Activated naive CD8-positive, alpha-beta T cell treated with anti-CD3 and anti-CD28 coated beads, Interleukin-2, amount 50 U/mL, for 24 hours (primary cell): Measurements from ENCODE around the gene USH1C.

ENCODE experiments used
- ATAC-seq: fragments of 150-1000 bp; cut with Tn5 transposase; one replicate; pipeline ENCODE4 v1.10.0; 2021
- DNase-seq: peaks from one replicate; pipeline ENCODE4 v3.0.0; 2021
- H3K27ac Mint-ChIP-seq: one replicate; pipeline ENCODE4 v1.8.0; 2021; ENCODE audit warnings: mild to moderate bottlenecking, mixed read lengths
- H3K27me3 Mint-ChIP-seq: one replicate; pipeline ENCODE4 v1.8.0; 2021; ENCODE audit warnings: mixed read lengths
- H3K36me3 Mint-ChIP-seq: one replicate; pipeline ENCODE4 v1.8.0; 2021; ENCODE audit warnings: low read depth, mixed read lengths
- H3K4me1 Mint-ChIP-seq: one replicate; pipeline ENCODE4 v1.8.0; 2021; ENCODE audit warnings: mixed read lengths
- H3K4me3 Mint-ChIP-seq: one replicate; pipeline ENCODE4 v1.8.0; 2021; ENCODE audit warnings: mild to moderate bottlenecking, moderate library complexity, mixed read lengths
- H3K9me3 Mint-ChIP-seq: one replicate; pipeline ENCODE4 v1.8.0; 2021; ENCODE audit warnings: mixed read lengths

The USH1C gene

DNA sequence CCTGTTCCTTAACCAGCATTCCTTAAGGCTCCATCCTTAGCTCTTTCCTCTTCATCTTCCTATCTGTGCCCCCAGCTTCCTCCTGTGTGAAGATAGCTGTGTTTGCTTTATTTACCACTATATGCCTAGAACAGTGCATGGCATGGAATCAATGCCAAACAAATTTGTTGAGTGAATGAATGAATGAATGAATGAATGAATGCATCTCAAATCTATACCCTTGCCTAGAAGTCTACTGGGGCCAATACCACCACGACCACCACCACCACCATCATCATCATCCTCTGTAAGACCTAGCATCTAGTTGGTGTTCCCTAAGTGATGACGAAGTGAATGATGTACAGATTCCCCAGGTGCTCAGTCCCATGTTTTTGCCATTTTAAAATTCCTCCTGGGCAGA is 2.0 kb upstream of the USH1C start:
- Mint-ChIP-seq H3K4me3 (no peak overlapping the region), H3K36me3 (no peaks in the 10 kb centered on the region), H3K9me3 (no peaks in the 10 kb centered on the region), H3K27me3 (peaks cover 34% of the 10 kb centered on the region), H3K4me1 (peaks cover 7% of the 10 kb centered on the region), H3K27ac (no peak overlapping the region)
- ATAC-seq (no peak), DNase-seq (no peak)

DNA sequence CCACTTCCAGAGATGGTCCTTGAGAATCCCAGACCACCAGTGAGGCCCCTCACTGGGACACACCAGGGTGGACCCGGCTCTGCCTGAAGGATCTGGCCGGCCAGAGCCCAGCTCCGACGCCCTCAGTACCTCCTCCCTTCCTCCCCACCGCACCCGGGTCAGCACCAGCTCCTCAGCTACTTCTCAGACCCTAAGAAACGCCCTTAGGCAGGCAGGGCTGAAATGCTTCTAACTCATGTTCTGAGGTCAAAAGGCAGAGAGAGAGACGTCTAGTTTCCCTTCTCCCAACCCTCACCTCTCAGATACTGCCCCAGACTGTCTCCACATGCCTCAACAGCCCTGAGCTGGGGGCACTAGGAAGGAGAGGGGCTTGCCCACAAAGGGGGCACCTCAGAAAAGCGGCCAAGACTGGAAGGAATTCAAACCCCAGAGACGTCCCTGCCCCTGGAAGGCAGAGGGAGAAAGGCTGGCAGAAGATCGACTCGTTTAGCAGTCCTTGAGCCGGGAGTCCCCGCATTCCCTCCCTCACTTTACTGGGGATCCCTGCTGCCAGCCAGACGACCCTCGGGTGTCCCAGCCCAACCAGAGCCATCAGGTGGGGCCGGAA is 539 bp downstream of the USH1C start:
- peaks cover 33% of the 10 kb centered on the region for H3K27me3 Mint-ChIP-seq
- no peak overlapping the region for H3K4me3 Mint-ChIP-seq
- DNase-seq: no peak
- H3K27ac Mint-ChIP-seq: no peak overlapping the region
- peaks cover 2% of the 10 kb centered on the region for H3K4me1 Mint-ChIP-seq
- ATAC-seq: no peak
- no peaks in the 10 kb centered on the region for H3K36me3 Mint-ChIP-seq
- no peaks in the 10 kb centered on the region for H3K9me3 Mint-ChIP-seq

DNA sequence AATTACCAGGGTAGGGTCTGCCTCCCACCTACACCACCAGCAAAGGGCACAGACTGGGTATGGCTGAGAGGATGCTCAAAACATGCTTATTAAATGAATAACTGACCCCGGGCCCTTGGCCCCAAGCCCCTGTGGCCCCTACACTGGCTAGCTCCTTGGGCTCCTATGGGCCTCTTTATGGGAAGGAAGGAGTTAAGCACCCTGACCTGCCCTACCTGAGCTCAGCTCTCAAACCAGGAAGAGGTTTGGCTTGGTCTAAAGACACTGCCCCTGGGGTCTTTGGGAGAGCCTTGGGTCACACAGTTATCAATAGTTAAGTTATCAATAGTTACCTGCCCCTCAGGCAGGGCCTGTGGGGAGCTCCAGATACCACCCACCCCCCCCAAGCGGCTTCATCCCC is 1.2 kb downstream of the USH1C start:
- Mint-ChIP-seq H3K36me3 (no peaks in the 10 kb centered on the region), H3K4me3 (no peak overlapping the region), H3K9me3 (no peaks in the 10 kb centered on the region), H3K27ac (no peak overlapping the region), H3K4me1 (peaks cover 2% of the 10 kb centered on the region), H3K27me3 (peaks cover 31% of the 10 kb centered on the region)
- ATAC-seq (no peak), DNase-seq (no peak)

DNA sequence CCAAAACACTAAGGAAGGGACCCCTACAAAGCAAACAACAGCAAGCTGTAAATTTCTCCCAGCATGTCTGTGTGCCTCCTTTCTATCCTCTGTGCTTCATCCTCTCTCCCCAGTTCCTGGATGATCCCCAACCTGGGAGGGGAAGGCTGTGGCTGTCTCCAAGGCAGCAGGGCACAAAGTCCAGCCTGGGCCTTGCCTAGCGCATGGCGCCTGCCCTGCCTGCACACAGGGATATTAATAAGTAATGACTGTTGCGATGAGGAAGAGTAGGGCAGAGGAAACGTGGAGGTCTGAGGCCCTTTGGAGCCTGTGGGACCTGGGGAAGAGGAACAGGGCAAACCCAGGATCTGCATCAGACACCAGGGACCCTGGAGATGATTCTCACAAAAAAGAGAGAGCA is 2.0 kb downstream of the USH1C start:
- Mint-ChIP-seq H3K9me3 (no peaks in the 10 kb centered on the region), H3K4me1 (peaks cover 2% of the 10 kb centered on the region), H3K36me3 (no peaks in the 10 kb centered on the region), H3K27ac (no peak overlapping the region), H3K4me3 (no peak overlapping the region), H3K27me3 (peaks cover 26% of the 10 kb centered on the region)
- no peak for DNase-seq
- no peak for ATAC-seq

DNA sequence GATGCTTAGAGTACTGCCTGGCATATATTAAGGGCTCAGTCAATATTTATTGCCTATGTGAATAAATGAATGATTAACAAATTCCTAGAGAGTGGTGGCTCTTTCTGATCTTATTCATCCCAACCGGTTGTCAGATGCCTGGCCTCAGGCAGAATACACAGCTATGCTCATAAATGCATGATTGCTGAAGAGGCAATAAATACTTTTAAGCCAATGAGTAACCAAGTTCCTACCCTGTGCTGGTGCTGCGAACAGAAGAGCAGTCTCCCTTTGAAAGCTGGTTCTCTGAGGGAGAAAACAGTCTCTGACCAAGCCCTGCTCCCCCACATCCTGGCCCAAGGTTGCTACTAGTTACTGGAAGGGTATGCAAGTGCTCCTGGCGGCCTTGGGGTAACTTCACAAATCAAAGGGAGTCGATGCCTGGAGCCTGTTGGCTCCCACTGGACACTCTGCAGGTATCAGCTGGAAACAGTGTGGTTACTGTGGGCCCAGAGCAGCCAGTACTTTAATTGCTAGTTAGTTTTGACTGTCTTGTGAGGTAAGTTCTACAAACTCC is 2.8 kb downstream of the USH1C start:
- Mint-ChIP-seq H3K4me3 (no peak overlapping the region), H3K27ac (no peak overlapping the region), H3K4me1 (peaks cover 2% of the 10 kb centered on the region), H3K36me3 (no peaks in the 10 kb centered on the region), H3K9me3 (no peaks in the 10 kb centered on the region), H3K27me3 (peaks cover 18% of the 10 kb centered on the region)
- ATAC-seq (no peak), DNase-seq (no peak)

DNA sequence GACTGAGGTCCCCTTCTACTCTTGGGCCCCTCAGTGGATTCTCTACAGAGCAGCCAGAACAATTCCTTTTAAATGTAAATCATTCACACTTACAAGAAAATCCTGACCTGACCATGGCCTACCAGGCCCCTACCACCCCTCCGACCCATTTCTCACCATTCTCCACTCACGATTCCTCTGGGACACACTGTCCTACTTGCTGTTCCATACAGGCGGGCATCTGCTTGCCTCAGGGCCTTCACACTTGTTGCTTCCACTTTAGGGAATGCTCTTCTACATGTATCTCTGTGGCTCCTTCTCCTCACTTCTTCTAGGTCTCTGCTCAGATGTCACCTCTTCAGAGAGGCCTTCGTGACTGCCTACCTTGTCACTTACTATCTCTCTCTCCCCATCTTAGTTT is 3.4 kb downstream of the USH1C start:
- Mint-ChIP-seq H3K4me3 (no peak overlapping the region), H3K27ac (no peak overlapping the region), H3K36me3 (no peaks in the 10 kb centered on the region), H3K4me1 (peaks cover 2% of the 10 kb centered on the region), H3K27me3 (peaks cover 12% of the 10 kb centered on the region), H3K9me3 (no peaks in the 10 kb centered on the region)
- DNase-seq: no peak
- ATAC-seq: no peak

DNA sequence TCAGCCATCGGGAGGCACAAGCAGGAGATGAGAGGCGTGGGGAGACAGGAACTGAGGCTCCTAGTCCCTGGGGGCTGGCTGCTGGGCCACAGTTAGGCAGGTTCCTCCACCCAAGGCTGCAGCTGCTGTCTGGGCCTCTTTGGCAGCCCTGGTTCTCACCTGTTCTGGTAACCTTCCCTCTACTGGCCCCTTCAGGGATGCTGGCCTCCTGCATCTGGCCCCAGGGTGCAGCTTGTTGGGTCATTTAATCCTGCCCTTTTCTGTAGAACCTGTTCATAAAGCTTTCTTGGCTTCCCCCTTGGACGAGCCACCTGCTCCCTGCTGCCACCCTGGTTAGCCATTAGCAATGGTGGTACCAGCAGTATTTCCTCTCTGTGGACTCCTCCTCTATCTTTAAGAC is 5.5 kb downstream of the USH1C start:
- ATAC-seq (no peak), DNase-seq (no peak)
- Mint-ChIP-seq H3K9me3 (no peaks in the 10 kb centered on the region), H3K4me3 (no peak overlapping the region), H3K36me3 (no peaks in the 10 kb centered on the region), H3K4me1 (no peaks in the 10 kb centered on the region), H3K27me3 (peaks cover 5% of the 10 kb centered on the region), H3K27ac (no peak overlapping the region)

DNA sequence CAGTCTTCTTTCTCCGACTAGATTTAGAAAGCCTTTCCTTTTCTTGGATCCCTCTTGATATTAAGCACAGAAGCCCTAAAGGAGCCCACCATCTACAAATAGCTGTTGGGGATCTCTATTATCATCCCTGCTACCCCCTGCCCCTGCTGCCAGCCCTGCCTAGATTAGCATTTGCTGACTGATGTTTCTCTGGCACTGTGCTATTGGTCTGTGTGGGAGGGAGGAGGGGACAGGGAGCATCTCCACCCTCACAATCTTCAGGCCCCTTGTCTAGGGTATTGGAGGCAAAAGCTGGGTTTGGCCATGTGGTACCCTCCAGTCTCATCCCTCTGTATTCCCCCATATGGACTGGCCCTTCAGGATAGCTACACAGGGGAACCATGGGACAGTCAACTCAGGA is 6.2 kb downstream of the USH1C start:
- ATAC-seq (no peak), DNase-seq (no peak)
- H3K9me3 Mint-ChIP-seq: no peaks in the 10 kb centered on the region
- no peaks in the 10 kb centered on the region for H3K4me1 Mint-ChIP-seq
- peaks cover 3% of the 10 kb centered on the region for H3K27me3 Mint-ChIP-seq
- no peak overlapping the region for H3K4me3 Mint-ChIP-seq
- no peak overlapping the region for H3K27ac Mint-ChIP-seq
- no peaks in the 10 kb centered on the region for H3K36me3 Mint-ChIP-seq

DNA sequence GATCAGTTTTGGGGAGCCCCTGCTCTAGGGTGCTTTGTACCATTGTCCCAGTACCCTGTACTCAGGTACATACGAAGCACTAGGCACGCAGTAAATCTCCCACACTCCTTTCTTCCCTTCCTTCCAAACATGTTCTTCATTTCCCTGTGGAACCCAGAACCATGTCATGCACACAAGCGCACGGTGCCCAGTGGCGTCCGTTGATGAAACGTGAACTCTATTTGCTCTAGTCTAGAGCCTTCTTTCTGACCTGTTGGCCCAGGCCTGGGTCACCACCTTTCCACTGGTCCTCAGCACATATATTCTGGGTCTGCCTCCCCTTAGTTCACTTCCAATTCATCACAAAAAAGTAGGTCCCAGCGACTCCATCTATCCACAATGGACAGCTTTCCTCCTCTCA is 7.0 kb downstream of the USH1C start:
- no peaks in the 10 kb centered on the region for H3K9me3 Mint-ChIP-seq
- H3K27ac Mint-ChIP-seq: no peak overlapping the region
- ATAC-seq (no peak), DNase-seq (no peak)
- peaks cover 3% of the 10 kb centered on the region for H3K27me3 Mint-ChIP-seq
- H3K4me1 Mint-ChIP-seq: no peaks in the 10 kb centered on the region
- H3K36me3 Mint-ChIP-seq: no peaks in the 10 kb centered on the region
- no peak overlapping the region for H3K4me3 Mint-ChIP-seq

DNA sequence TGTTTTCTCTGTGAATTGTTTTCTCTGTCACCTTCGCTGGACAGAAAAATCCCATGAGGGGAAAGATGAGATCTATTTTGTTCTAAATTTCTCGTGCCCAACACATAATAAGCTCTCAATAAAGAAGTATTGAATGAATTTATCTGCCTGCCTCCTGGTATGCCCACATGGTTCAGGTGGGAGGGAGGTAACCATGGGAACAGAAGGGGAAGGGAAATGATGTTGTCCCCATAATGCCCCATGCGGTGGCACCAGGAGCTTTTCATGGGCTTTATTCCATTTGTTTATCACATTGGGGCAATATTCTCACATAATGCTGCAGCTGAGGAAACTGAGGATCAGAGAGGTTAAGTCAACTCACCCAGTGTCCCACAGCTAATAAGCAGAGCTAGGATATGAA is 8.7 kb downstream of the USH1C start:
- Mint-ChIP-seq H3K9me3 (no peaks in the 10 kb centered on the region), H3K27me3 (peaks cover 2% of the 10 kb centered on the region), H3K4me1 (no peaks in the 10 kb centered on the region), H3K4me3 (no peak overlapping the region), H3K27ac (no peak overlapping the region), H3K36me3 (no peaks in the 10 kb centered on the region)
- DNase-seq (no peak), ATAC-seq (no peak)

DNA sequence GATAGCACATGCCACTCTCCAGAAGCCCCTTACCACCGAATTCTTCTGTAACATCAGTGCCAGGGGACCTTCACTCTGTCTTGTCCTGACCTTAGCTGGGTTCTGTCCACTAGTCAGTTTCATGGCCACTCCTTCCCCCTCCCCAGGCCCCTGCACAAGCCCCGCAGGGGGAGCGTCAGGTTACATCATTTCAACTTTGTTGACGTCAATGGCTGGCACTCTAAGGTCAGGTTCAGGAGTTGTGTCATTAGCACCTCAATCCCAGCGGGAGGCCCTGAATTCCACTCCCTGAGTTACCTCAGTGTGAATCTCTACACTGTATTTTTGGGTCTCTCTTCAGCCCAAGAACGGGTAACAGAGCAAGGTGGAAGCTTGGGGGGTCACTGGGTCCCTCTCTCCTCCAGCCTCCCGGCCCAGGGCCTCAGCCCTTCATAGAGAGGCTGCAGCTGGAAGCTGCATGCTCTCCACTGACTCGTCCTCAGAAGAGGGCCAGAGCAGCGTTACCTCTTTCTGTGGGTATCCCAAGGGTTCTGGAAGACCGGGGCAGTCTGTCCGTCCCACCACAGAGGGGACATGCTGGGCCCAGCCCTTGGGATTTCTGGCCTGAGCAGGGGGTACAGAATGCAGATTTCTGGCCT is 10.3 kb downstream of the USH1C start:
- Mint-ChIP-seq H3K27ac (no peak overlapping the region), H3K4me1 (no peaks in the 10 kb centered on the region), H3K4me3 (no peak overlapping the region), H3K9me3 (no peaks in the 10 kb centered on the region), H3K27me3 (peaks cover 5% of the 10 kb centered on the region), H3K36me3 (no peaks in the 10 kb centered on the region)
- ATAC-seq (no peak), DNase-seq (no peak)

DNA sequence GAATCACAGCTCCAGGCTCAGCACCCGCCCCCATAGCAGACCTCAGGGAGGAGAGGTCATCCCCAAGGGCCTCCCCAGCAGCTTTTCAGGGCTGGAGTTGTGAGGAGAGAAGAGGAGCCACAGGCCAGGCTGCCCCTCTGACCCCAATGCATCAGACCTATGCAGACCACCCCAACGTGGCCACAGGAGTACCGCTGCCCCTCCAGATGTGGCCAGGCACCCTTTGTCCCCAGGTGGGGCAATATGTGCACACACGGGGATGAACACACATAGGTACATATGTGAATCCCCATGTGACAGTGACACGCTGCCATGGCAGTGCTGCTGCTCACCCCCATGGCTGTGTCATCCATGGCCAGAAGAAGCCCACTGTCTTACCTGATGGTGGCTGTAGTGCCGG is 10.9 kb downstream of the USH1C start:
- DNase-seq (no peak), ATAC-seq (no peak)
- no peaks in the 10 kb centered on the region for H3K9me3 Mint-ChIP-seq
- no peak overlapping the region for H3K27ac Mint-ChIP-seq
- H3K36me3 Mint-ChIP-seq: no peaks in the 10 kb centered on the region
- H3K4me1 Mint-ChIP-seq: no peaks in the 10 kb centered on the region
- peaks cover 5% of the 10 kb centered on the region for H3K27me3 Mint-ChIP-seq
- no peak overlapping the region for H3K4me3 Mint-ChIP-seq

DNA sequence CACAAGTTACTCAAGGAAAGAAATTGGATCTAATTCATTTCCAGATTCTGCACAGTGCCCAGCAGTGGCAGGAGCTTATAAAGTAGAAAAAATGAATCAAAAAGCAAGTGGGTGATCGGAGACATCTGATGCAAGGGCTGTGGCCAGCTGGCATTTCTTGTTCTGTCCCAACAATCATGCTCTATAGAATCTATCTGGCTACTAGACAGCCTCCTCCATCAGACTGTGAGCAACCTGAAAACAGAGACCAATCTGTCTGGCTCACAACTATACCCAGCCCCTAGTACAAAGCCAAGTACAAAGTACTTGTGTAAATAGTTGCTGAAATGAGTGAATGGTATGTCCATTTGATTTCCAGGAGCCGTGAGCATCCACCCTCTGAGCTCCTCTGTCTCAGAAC is 11.4 kb downstream of the USH1C start:
- no peaks in the 10 kb centered on the region for H3K4me1 Mint-ChIP-seq
- DNase-seq: no peak
- no peak overlapping the region for H3K4me3 Mint-ChIP-seq
- H3K27ac Mint-ChIP-seq: no peak overlapping the region
- H3K9me3 Mint-ChIP-seq: no peaks in the 10 kb centered on the region
- no peak for ATAC-seq
- H3K27me3 Mint-ChIP-seq: peaks cover 5% of the 10 kb centered on the region
- no peaks in the 10 kb centered on the region for H3K36me3 Mint-ChIP-seq

DNA sequence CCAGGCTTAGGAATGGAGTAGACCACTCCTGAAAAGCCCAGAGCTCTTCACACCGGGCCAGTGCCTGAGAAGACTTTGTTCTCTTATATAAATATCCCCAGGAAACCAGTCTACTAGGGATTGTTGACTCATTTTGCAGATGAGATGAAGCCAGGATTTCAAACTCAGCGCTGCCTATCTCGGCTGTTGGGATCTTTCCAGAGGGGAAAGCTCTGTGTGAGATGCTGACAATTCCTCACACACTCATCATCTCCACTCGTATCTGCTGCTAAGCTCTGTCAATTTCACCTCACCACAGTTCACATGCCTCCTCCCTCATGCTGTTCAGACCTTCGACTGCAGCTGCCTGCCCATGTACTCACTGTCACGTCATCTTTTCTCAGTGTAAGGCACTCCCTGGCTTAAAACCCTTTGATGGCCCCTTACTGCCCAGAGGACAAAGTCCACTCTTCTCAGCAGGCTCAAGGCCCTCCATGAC is 12.5 kb downstream of the USH1C start:
- H3K27ac Mint-ChIP-seq: no peak overlapping the region

DNA sequence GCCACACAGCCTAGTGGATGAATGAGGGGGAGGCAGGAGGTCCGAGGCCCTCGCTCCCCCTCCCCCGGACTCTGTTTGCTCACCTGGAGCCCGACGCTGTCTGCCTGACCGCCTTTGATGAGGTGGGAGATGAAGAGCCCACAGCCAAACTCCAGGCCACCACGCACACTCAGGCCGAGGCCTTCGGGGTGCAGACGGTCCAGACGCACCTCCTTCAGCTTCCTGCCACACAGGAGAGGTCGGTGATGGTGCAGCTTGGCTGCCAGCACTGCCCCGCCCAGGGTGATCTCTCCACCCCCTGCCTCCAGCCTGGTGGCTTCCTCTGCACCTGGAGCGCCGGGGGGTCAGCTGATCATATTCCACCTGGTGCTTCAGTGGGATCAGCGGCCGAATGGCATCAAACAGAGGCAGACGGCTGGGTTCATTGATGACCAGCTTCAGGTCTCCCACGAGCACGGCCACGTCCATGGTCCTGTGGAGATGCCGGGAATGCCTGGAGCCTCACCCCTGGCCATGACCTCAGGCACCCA is 13.1 kb downstream of the USH1C start:
- Mint-ChIP-seq H3K27ac (no peak overlapping the region), H3K9me3 (no peaks in the 10 kb centered on the region), H3K27me3 (peaks cover 5% of the 10 kb centered on the region), H3K4me3 (no peak overlapping the region), H3K4me1 (no peaks in the 10 kb centered on the region), H3K36me3 (no peaks in the 10 kb centered on the region)
- DNase-seq (no peak), ATAC-seq (no peak)

More for the DNA sequence above, 12.5 kb downstream of the USH1C start:
- no peak for ATAC-seq
- no peak for DNase-seq
- no peak overlapping the region for H3K4me3 Mint-ChIP-seq
- H3K4me1 Mint-ChIP-seq: no peaks in the 10 kb centered on the region
- H3K9me3 Mint-ChIP-seq: no peaks in the 10 kb centered on the region
- no peaks in the 10 kb centered on the region for H3K36me3 Mint-ChIP-seq
- peaks cover 5% of the 10 kb centered on the region for H3K27me3 Mint-ChIP-seq
